ENCODE measurements around the gene SPATA2L.
"Not testable (repeated sequence)": the region's sequence is repeated elsewhere in the genome, so short reads cannot be mapped to it uniquely, and the experiment has no call there.

Gene SPATA2L

GRCh38 chr16:89667633-89668032, 33.9 kb downstream of the SPATA2L start:
- H3K27me3 ChIP-seq (ENCODE audit: insufficient read depth, low read length, poor library complexity) = no peaks in the 10 kb centered on the region
- TF ChIP-seq CTCF (IDR thresholded peaks at IDR 0.05; ENCODE audit: borderline replicate concordance, extremely low read depth, low read length, poor library complexity, severe bottlenecking) = no peak
- no peak for TF ChIP-seq EZH2 (IDR thresholded peaks at IDR 0.05; ENCODE audit: borderline replicate concordance, low read depth, low read length, severe bottlenecking)
- no peaks in the 10 kb centered on the region for H4K20me1 ChIP-seq (ENCODE audit: insufficient read depth, low read length)
- peaks cover 17% of the 10 kb centered on the region for H3K36me3 ChIP-seq (ENCODE audit: insufficient read depth, low read length)
- ATAC-seq (ENCODE audit: insufficient read depth, low read depth) (no peak), DNase-seq (no peak)
- H3K4me1 ChIP-seq (ENCODE audit: insufficient read depth, low read length) = peaks cover 17% of the 10 kb centered on the region
- no peaks in the 10 kb centered on the region for H3K9me3 ChIP-seq (ENCODE audit: insufficient read depth, low read length, severe bottlenecking)
- H3K27ac ChIP-seq (ENCODE audit: low read length) = no peak overlapping the region
- peak overlapping the region; percentile 42; the same call in 1 of the 2 replicates for H3K4me2 ChIP-seq (ENCODE audit: insufficient read depth, low read length)
- no peaks in the 10 kb centered on the region for H3K79me2 ChIP-seq (ENCODE audit: insufficient read depth, low read length)
- no peak overlapping the region for H3K9ac ChIP-seq (ENCODE audit: low read depth, low read length)
- no peak overlapping the region for H2AFZ ChIP-seq (ENCODE audit: low read depth, low read length)
- no peak overlapping the region for H3K4me3 ChIP-seq (ENCODE audit: low read depth in 1 of 2, low read length in 2 of 2)

- TF ChIP-seq CTCF (IDR thresholded peaks at IDR 0.05; ENCODE audit: borderline replicate concordance, extremely low read depth, low read length, poor library complexity, severe bottlenecking) = peak; percentile 38
- not testable (repeated sequence) for H3K9me3 ChIP-seq (ENCODE audit: insufficient read depth, low read length, severe bottlenecking); H3K79me2 ChIP-seq (ENCODE audit: insufficient read depth, low read length); H3K27ac ChIP-seq (ENCODE audit: low read length); H3K9ac ChIP-seq (ENCODE audit: low read depth, low read length); H2AFZ ChIP-seq (ENCODE audit: low read depth, low read length); H4K20me1 ChIP-seq (ENCODE audit: insufficient read depth, low read length); DNase-seq; H3K4me2 ChIP-seq (ENCODE audit: insufficient read depth, low read length); ATAC-seq (ENCODE audit: insufficient read depth, low read depth); H3K27me3 ChIP-seq (ENCODE audit: insufficient read depth, low read length, poor library complexity); H3K4me3 ChIP-seq (ENCODE audit: low read depth in 1 of 2, low read length in 2 of 2)
- H3K4me1 ChIP-seq (ENCODE audit: insufficient read depth, low read length) = peaks cover 17% of the 10 kb centered on the region
- peaks cover 22% of the 10 kb centered on the region for H3K36me3 ChIP-seq (ENCODE audit: insufficient read depth, low read length)
These were observed 34.5 kb downstream of the SPATA2L start for GRCh38 chr16:89667000-89667399.

- Histone ChIP-seq H3K79me2 (ENCODE audit: insufficient read depth, low read length) (peaks cover 14% of the 10 kb centered on the region), H3K36me3 (ENCODE audit: insufficient read depth, low read length) (peaks cover 47% of the 10 kb centered on the region), H3K4me1 (ENCODE audit: insufficient read depth, low read length) (peaks cover 27% of the 10 kb centered on the region)
- not testable (repeated sequence) for ATAC-seq (ENCODE audit: insufficient read depth, low read depth); DNase-seq; H3K9me3 ChIP-seq (ENCODE audit: insufficient read depth, low read length, severe bottlenecking); H3K27me3 ChIP-seq (ENCODE audit: insufficient read depth, low read length, poor library complexity); H4K20me1 ChIP-seq (ENCODE audit: insufficient read depth, low read length); H3K4me3 ChIP-seq (ENCODE audit: low read depth in 1 of 2, low read length in 2 of 2); H3K4me2 ChIP-seq (ENCODE audit: insufficient read depth, low read length); H2AFZ ChIP-seq (ENCODE audit: low read depth, low read length); H3K9ac ChIP-seq (ENCODE audit: low read depth, low read length); H3K27ac ChIP-seq (ENCODE audit: low read length)
These were observed 37.3 kb downstream of the SPATA2L start for GRCh38 chr16:89664238-89664637.

- Histone ChIP-seq H4K20me1 (ENCODE audit: insufficient read depth, low read length) (peaks cover 15% of the 10 kb centered on the region), H3K27ac (ENCODE audit: low read length) (no peak overlapping the region), H3K9ac (ENCODE audit: low read depth, low read length) (no peak overlapping the region), H3K79me2 (ENCODE audit: insufficient read depth, low read length) (peaks cover 41% of the 10 kb centered on the region), H3K27me3 (ENCODE audit: insufficient read depth, low read length, poor library complexity) (no peaks in the 10 kb centered on the region), H3K4me1 (ENCODE audit: insufficient read depth, low read length) (peaks cover 28% of the 10 kb centered on the region), H3K9me3 (ENCODE audit: insufficient read depth, low read length, severe bottlenecking) (no peaks in the 10 kb centered on the region), H3K4me3 (ENCODE audit: low read depth in 1 of 2, low read length in 2 of 2) (no peak overlapping the region), H3K4me2 (ENCODE audit: insufficient read depth, low read length) (no peak overlapping the region), H2AFZ (ENCODE audit: low read depth, low read length) (no peak overlapping the region), H3K36me3 (ENCODE audit: insufficient read depth, low read length) (peaks cover 47% of the 10 kb centered on the region)
- no peak for DNase-seq
- TF ChIP-seq CTCF (IDR thresholded peaks at IDR 0.05; ENCODE audit: borderline replicate concordance, extremely low read depth, low read length, poor library complexity, severe bottlenecking) (no peak), EZH2 (IDR thresholded peaks at IDR 0.05; ENCODE audit: borderline replicate concordance, low read depth, low read length, severe bottlenecking) (no peak)
- no peak for ATAC-seq (ENCODE audit: insufficient read depth, low read depth)
These were observed 40.3 kb downstream of the SPATA2L start for GRCh38 chr16:89661215-89661614.

All from DND-41 (cell line).